ENCODE data around the gene CFAP61. TPM values are rescaled to one million over a fixed set of nuclear protein-coding genes. Genes with fewer than 3 reads are reported as not detected.

The CFAP61 gene
- total and polyA plus RNA-seq, 9 of the 15 experiments (the other 6 are each of a cell fraction or from before 2014, with no cell fraction given), result 0.11 TPM; not detected in 8

GRCh38 chr20:20362774-20363433 lies 310.6 kb downstream of the CFAP61 start:
- Histone ChIP-seq H3K9me3 (replicated peaks; ENCODE audit: control insufficient read depth, insufficient read depth, low read depth, low read length) (no peaks in the 10 kb centered on the region), H4K20me1 (replicated peaks; ENCODE audit: control insufficient read depth, insufficient read depth, low read length) (no peaks in the 10 kb centered on the region), H3K27ac (ENCODE audit: extremely low read depth, low read depth, low read length) (no peak overlapping the region), H3K27me3 (ENCODE audit: control insufficient read depth in 2 of 2, insufficient read depth in 2 of 2, low read length in 2 of 2) (peaks cover 0 to 16% of the 10 kb centered on the region in 2 experiments; a peak in 2 of 5 replicates), H3K36me3 (ENCODE audit: control insufficient read depth, insufficient read depth, low read length) (no peaks in the 10 kb centered on the region), H2AFZ (ENCODE audit: low read depth, low read length) (no peak overlapping the region), H3K79me2 (ENCODE audit: control insufficient read depth, insufficient read depth, low read length) (no peaks in the 10 kb centered on the region), H3K9me1 (ENCODE audit: control insufficient read depth, insufficient read depth, low read length) (no peaks in the 10 kb centered on the region), H3K4me3 (no peak overlapping the region), H3K4me1 (replicated peaks in 1 of 2; ENCODE audit: control insufficient read depth in 2 of 2, insufficient read depth in 2 of 2, low read length in 2 of 2) (no peaks in the 10 kb centered on the region; a peak in 1 of 5 replicates), H3K9ac (ENCODE audit: insufficient read depth in 1 of 2, low read depth in 2 of 2, low read length in 2 of 2) (no peak overlapping the region), H3K4me2 (ENCODE audit: insufficient read depth, low read length) (no peak overlapping the region)
- BruUV-seq (replicated peaks), result no TSS peak
- intact Hi-C loops (cut with micrococcal nuclease) (no loop called here), in situ Hi-C loops (cut with MboI) (no loop called here)
- no peak for FAIRE-seq
- ChIA-PET CTCF (ENCODE audit: low intra/inter-chr PET ratio) (no interaction called here), POLR2A (no interaction called here)
- WGBS (ENCODE audit: insufficient coverage, low coverage, missing lambda C conversion rate), result no CpG with 5 or more reads among the region's 17 CpGs
- ATAC-seq, result no peak
- TF ChIP-seq HBP1 (CRISPR knock-in tag; IDR thresholded peaks at IDR 0.05) (no peak), L3MBTL2 (IDR thresholded peaks at IDR 0.05) (no peak), RFX7 (CRISPR knock-in tag; IDR thresholded peaks at IDR 0.05) (no peak), KAT8 (IDR thresholded peaks at IDR 0.05; ENCODE audit: low read depth) (no peak), FOXA1 (IDR thresholded peaks at IDR 0.05; ENCODE audit: borderline replicate concordance) (no peak), TSC22D4 (tag; IDR thresholded peaks at IDR 0.05) (no peak), NR1H2 (CRISPR knock-in tag; IDR thresholded peaks at IDR 0.05) (no peak), RBBP5 (IDR thresholded peaks at IDR 0.05; ENCODE audit: borderline replicate concordance, insufficient read depth, low read length, poor library complexity, severe bottlenecking) (no peak), ELF2 (CRISPR knock-in tag; IDR thresholded peaks at IDR 0.05) (no peak), JUN (IDR thresholded peaks at IDR 0.05; ENCODE audit: borderline replicate concordance, low read depth, low read length) (no peak), JUN (CRISPR knock-in tag; IDR thresholded peaks at IDR 0.05; ENCODE audit: borderline replicate concordance) (no peak), ZNF311 (CRISPR knock-in tag; IDR thresholded peaks at IDR 0.05) (no peak), XRCC5 (IDR thresholded peaks at IDR 0.05; ENCODE audit: low read depth, low read length) (no peak), FUS (optimal IDR thresholded peaks at IDR 0.05; ENCODE audit: low read depth, low read length) (no peak), FOXK2 (conservative IDR thresholded peaks at IDR 0.05 in 1 of 2, IDR thresholded peaks at IDR 0.05 in 1 of 2; ENCODE audit: low read depth in 2 of 2) (no peak), FOS (IDR thresholded peaks at IDR 0.05; ENCODE audit: extremely low read depth, insufficient read length) (no peak)
- TF ChIP-seq, protein P1, sequence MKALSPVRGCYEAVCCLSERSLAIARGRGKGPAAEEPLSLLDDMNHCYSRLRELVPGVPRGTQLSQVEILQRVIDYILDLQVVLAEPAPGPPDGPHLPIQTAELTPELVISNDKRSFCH (CRISPR knock-in tag; IDR thresholded peaks at IDR 0.05), result no peak
- TF ChIP-seq, protein P1 (tag; IDR thresholded peaks at IDR 0.05), result no peak
- no peak for DNase-seq (ENCODE audit: extremely low read depth in 1 of 4, low spot score in 3 of 4)
